Ectodermal cell (in vitro differentiated cells): ENCODE measurements around the gene HEATR3.
"Not testable (repeated sequence)": the region's sequence is repeated elsewhere in the genome, so short reads cannot be mapped to it uniquely, and the experiment has no call there.

Experiments
- H3K27ac ChIP-seq: 2 replicates; pipeline ENCODE4 v1.7.0; 2013; ENCODE audit warnings: mild to moderate bottlenecking, low read depth, low read length; ENCODE audit not compliant: insufficient read depth, poor library complexity, severe bottlenecking
- H3K27me3 ChIP-seq: 2 replicates; pipeline ENCODE4 v1.7.0; 2013; ENCODE audit warnings: mild to moderate bottlenecking, low read length; ENCODE audit not compliant: insufficient read depth, control insufficient read depth, poor library complexity, severe bottlenecking
- H3K36me3 ChIP-seq: one replicate; pipeline ENCODE4 v1.7.0; 2013; ENCODE audit warnings: low read length; ENCODE audit not compliant: control insufficient read depth, insufficient read depth
- H3K4me1 ChIP-seq: one replicate; pipeline ENCODE4 v1.7.0; 2013; ENCODE audit warnings: low read length; ENCODE audit not compliant: control insufficient read depth, insufficient read depth
- H3K4me3 ChIP-seq: 2 replicates; pipeline ENCODE4 v1.7.0; 2013; ENCODE audit warnings: low read depth, low read length, control low read depth; ENCODE audit not compliant: insufficient read depth
- H3K9me3 ChIP-seq: 2 replicates; pipeline ENCODE4 v1.7.0; 2013; ENCODE audit warnings: mild to moderate bottlenecking, low read length, moderate library complexity; ENCODE audit not compliant: control insufficient read depth
- WGBS, 2 experiments: methylation state at CpG; one replicate each; pipeline ENCODE4 v1.1.7; 2013; ENCODE audit warnings: missing lambda C conversion rate in 2 of 2; 5-methylcytosine and 5-hydroxymethylcytosine counted together

Gene HEATR3

DNA sequence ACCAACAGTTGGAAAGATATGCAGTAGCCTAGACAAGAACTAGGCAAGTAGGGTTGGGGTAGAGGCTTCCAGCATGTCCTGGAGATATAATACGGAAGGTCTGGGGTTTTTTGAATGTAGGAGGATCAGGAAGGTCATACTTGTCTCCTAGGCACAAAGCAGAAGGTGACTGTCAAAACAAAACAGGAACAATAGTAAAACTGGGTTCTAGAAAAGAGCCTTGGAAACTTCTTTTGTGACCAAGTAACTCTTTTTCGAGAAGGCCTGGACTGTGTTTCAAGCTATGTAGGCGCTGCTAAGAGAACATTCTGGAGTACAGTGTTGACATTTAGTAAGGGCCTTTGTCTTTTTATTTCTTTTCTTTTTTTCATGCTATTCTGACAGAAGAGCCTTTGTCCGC lies 60.4 kb downstream of the HEATR3 start:
- Histone ChIP-seq H3K27me3 (no peaks in the 10 kb centered on the region), H3K27ac (no peak overlapping the region), H3K4me1 (no peaks in the 10 kb centered on the region), H3K36me3 (no peaks in the 10 kb centered on the region), H3K9me3 (no peaks in the 10 kb centered on the region), H3K4me3 (no peak overlapping the region)
- WGBS, 2 experiments = 93 to 94% methylated on average over 4 of the region's 4 CpGs

DNA sequence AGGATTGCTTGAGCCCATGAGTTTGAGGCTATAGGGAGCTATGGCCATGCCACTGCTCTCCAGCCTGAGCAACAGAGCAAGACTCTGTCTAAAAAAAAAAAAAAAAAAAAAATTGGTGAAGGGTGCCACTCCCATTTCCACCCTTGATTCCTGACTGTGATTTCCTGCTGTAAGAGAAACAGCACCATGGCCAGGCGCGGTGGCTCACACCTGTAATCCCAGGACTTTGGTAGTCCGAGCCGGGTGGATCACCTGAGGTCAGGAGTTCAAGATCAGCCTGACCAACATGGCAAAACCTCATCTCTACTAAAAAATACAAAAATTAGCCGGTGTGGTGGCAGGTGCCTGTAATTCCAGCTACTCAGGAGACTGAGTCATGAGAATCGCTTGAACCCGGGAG lies 66.8 kb downstream of the HEATR3 start:
- H3K27ac ChIP-seq, H3K27me3 ChIP-seq, H3K4me3 ChIP-seq, H3K36me3 ChIP-seq, H3K4me1 ChIP-seq, H3K9me3 ChIP-seq: not testable (repeated sequence)
- 88 to 94% methylated on average over 7 of the region's 7 CpGs for WGBS, 2 experiments

DNA sequence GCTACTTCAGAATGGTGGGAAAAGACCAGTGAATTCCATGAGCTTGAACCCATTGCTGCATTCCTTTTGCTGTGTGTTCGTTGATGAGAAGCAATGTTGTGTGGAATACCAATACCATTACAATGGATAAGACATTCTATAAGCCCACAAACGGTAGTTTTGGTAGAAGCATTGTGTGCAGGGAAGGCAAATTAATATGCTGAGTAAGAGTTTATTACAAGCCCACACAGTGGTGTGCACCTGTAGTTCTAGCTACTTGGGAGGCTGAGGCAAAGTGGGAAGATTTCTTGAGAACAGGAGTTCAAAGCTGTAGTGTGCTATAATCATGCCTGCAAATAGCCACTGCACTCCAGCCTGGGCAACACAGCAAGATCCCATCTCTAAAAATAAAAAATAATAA lies 67.4 kb downstream of the HEATR3 start:
- Histone ChIP-seq H3K36me3 (no peaks in the 10 kb centered on the region), H3K9me3 (no peaks in the 10 kb centered on the region), H3K27me3 (no peaks in the 10 kb centered on the region), H3K4me3 (no peak overlapping the region), H3K27ac (no peak overlapping the region), H3K4me1 (no peaks in the 10 kb centered on the region)
- 44 to 100% methylated on average over 1 to 2 of the region's 2 CpGs for WGBS, 2 experiments

DNA sequence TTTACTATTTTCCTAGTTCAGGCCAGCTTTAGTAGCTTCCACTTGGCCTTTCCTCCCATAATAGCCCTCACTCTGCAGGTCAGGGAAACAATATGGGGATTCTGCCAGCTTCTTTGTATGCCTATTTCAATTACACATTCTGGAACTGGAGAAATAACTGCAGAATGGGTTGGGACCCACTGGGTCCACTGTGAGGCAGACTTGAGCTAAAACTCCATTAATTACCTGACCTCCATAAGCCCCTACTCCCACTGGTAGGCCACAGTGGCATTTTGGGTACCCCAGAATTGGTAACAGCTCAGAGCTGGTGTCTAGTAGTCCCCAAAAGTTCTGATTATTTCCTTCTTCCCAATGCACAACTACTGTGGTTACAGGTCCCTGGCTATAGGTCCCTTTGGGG lies 70.6 kb downstream of the HEATR3 start:
- no peaks in the 10 kb centered on the region for H3K9me3 ChIP-seq
- no peaks in the 10 kb centered on the region for H3K4me1 ChIP-seq
- H3K27ac ChIP-seq = no peak overlapping the region
- no peaks in the 10 kb centered on the region for H3K27me3 ChIP-seq
- H3K36me3 ChIP-seq = no peaks in the 10 kb centered on the region
- H3K4me3 ChIP-seq = no peak overlapping the region

DNA sequence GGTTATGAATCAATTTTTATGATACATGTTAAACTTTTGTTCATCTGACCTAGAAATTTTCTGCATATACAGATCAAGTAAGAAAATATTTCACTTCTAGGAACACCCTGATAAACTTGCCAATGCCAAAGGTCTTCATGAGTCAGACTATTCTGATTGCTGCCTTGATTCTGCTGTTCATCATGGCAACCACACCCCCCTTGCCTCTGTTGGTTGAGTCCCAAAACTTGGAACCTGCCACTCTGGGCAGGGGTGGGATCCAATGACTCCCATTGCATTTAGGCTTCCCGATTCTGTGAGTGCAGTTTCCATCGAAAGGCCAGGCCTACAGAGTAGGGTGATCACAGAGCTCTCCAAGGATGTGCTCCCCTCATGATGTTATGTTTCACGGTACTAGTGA lies 71.5 kb downstream of the HEATR3 start:
- H3K27me3 ChIP-seq = no peaks in the 10 kb centered on the region
- WGBS, 2 experiments = 93 to 98% methylated on average over 3 of the region's 3 CpGs
- H3K27ac ChIP-seq = no peak overlapping the region
- H3K4me1 ChIP-seq = no peaks in the 10 kb centered on the region
- H3K9me3 ChIP-seq = no peaks in the 10 kb centered on the region
- H3K36me3 ChIP-seq = no peaks in the 10 kb centered on the region
- no peak overlapping the region for H3K4me3 ChIP-seq

DNA sequence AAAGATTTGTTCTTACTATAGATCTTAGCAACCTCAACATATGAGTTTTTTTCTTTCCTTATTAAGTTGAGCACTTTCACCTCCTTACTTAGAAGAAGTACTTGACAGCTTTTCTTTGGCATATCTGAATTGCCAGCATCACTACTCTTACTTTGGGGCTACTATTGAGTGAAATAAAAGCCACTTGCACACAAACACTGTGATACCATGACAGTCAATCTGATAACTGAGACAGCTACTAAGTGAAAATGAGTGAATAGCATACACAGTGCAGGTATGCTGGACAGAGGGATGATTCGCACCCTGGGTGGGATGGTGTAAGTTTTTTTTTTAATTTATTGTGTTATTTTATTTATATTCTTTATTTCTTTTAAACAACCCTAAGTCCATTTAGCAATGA lies 73.8 kb downstream of the HEATR3 start:
- WGBS, 2 experiments = 86% methylated on average over 1 of the region's 1 CpG; no CpG with 5 or more reads in 1 of the 2 experiments
- Histone ChIP-seq H3K4me1 (no peaks in the 10 kb centered on the region), H3K4me3 (no peak overlapping the region), H3K36me3 (no peaks in the 10 kb centered on the region), H3K27me3 (no peaks in the 10 kb centered on the region), H3K9me3 (no peaks in the 10 kb centered on the region), H3K27ac (no peak overlapping the region)

DNA sequence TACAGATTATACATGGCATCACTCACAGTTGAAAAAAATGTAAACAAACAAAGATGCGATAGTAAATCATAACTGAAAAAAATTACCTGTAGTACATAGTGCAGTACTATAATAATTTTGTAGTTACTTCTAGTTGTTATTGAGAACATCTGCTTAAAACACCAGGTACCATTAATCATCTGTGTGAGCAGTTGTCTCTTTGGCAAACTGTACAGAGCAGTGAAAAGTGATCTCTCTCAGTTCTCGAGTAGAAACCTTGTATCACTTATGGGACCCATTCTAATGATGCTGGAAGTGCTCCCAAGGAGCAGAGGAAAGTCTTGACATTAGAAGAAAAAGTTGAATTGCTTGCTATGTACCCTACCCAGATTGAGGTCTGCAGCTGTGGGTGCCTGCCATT lies 78.4 kb downstream of the HEATR3 start:
- Histone ChIP-seq H3K9me3 (no peaks in the 10 kb centered on the region), H3K27ac (no peak overlapping the region), H3K4me3 (no peak overlapping the region), H3K4me1 (no peaks in the 10 kb centered on the region), H3K36me3 (no peaks in the 10 kb centered on the region), H3K27me3 (no peaks in the 10 kb centered on the region)
- WGBS, 2 experiments = 88 to 100% methylated on average over 1 to 2 of the region's 2 CpGs

DNA sequence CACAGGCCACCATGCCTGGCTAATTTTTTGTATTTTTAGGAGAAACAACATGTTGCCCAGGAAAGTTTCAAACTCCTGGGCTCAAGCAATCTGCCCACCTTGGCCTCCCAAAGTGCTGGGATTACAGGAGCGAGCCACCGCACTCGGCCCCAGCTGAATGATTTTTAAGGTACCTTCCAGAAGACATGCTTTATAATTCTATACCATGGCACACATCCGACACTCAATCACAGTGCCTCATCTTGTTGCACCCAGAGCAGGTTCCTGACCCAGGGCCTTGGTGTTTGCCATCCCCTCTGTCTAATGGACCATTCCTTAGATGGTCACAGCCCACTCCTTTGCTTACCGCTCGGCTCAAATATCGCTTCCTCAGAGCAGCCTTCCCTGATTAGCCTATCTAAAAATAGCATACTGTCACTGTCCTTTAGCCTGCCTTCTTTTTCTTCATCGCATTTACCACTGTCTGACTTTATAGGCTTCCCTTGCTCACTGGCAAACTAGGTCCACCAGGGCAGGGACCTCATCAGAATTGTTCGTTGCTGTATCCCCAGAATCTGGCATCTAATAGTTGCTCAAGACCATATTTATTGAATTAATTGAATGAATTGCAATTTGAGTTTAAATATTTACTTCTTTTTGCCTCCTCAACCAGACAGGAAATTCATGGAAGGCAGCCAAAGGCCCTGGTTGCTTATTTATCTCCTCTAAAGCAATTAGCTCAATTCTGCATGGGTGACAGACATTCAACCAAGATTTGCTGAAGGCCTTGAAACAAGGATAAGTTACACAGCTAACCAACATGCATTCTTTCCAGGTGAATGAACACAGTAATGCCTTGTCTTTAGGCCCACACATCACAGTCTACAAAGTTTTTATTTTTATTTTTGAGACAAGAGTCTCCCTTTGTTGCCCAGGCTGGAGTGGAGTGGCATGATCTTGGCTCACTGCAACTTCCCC lies 81.0 kb downstream of the HEATR3 start:
- H3K27me3 ChIP-seq = peaks cover 7% of the 10 kb centered on the region
- no peaks in the 10 kb centered on the region for H3K9me3 ChIP-seq
- H3K27ac ChIP-seq = no peak overlapping the region
- no peaks in the 10 kb centered on the region for H3K4me1 ChIP-seq
- H3K36me3 ChIP-seq = no peaks in the 10 kb centered on the region
- no peak overlapping the region for H3K4me3 ChIP-seq
- 92 to 93% methylated on average over 9 of the region's 9 CpGs for WGBS, 2 experiments

DNA sequence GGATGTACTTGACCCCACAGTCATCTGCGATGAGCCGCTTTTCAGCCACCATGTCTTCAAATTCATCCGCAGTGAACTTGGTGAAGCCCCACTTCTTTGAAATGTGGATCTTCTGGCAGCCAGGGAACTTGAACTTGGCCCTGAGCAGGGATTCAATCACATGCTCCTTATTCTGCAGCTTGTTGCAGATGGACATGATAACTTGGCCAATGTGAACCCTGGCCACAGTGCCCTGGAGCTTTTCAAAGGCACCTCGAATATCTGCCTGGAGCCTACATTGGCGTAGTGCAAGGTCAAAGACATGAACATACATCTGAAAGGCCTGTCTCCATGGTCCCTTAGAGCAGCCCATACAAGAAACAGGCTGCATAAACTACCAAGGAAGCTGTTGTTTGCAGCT lies 85.6 kb downstream of the HEATR3 start:
- 96 to 97% methylated on average over 5 of the region's 5 CpGs for WGBS, 2 experiments

DNA sequence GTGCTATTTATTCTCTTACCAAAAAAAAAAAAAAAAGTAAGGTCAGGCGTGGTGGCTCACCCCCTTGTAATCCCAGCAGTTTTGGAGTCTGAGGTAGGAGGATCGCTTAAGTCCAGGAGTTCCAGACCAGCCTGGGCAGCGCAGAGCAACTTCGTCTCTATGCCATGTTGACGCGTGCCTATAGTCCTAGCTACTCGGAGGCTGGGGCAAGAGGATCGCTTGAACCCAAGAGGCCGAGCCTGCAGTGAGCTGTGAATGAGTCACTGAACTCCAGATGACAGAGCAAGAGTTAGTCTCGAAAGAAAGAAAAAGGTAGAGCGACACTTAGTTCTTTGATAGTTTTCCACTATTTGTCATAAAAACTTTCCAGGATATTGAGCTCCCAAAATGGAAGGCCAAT lies 86.0 kb downstream of the HEATR3 start:
- no peaks in the 10 kb centered on the region for H3K36me3 ChIP-seq
- peaks cover 12% of the 10 kb centered on the region for H3K27me3 ChIP-seq
- H3K27ac ChIP-seq = no peak overlapping the region
- H3K4me3 ChIP-seq = no peak overlapping the region
- WGBS, 2 experiments = 92 to 93% methylated on average over 11 of the region's 11 CpGs
- H3K4me1 ChIP-seq = peaks cover 17% of the 10 kb centered on the region
- no peaks in the 10 kb centered on the region for H3K9me3 ChIP-seq

More for the DNA sequence above, 85.6 kb downstream of the HEATR3 start:
- Histone ChIP-seq H3K4me1 (peaks cover 17% of the 10 kb centered on the region), H3K36me3 (no peaks in the 10 kb centered on the region), H3K4me3 (no peak overlapping the region), H3K27me3 (peaks cover 12% of the 10 kb centered on the region), H3K27ac (no peak overlapping the region), H3K9me3 (no peaks in the 10 kb centered on the region)
